ENCODE measurements around the gene CTNNA1. TPM values are rescaled to one million over a fixed set of nuclear protein-coding genes. Genes with fewer than 3 reads are reported as not detected.
A peak's percentile ranks its signal among the peaks of the same experiment; 100 is the strongest.
"Not testable (repeated sequence)": the region's sequence is repeated elsewhere in the genome, so short reads cannot be mapped to it uniquely, and the experiment has no call there.

CTNNA1 gene
- total RNA-seq, 2 donors from 2014 or later = 259 to 314 TPM

DNA sequence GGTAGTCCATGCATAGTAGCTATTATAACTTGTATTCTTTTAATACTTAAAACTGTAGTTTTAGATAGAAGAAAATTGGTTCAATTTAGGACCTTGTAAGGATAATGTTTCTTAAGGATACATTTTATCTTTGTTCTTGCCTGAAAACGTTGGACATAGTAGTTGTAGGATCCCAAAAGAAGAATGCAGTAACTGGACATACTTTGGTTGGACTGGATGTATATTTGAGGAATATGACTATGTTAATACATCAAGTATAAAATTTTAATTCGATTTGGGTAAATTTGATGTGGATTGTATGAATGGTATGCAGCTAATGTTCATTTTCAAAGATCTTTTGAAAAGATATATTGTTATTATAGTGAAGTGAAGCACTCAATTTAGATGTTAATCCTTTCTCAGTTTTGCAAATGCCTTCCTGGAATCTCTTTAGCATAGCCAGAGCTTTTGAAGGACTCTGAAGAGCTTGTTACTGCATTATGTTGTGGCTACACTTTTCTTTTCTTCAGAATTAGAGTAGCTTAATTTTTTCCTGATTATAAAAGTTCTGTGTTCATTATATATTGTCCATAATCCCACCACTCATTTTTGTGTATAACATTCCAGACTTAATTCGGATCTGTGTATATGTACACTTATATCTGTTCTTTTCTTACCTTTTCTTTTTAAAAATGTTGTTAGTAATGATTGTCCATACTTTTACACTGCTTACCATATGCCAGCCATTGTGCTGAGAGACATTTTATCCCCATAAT, 80.7 kb downstream of the CTNNA1 start:
- no peak for ATAC-seq
- intact Hi-C loops (cut with DNase I) = no loop called here
- no peak for DNase-seq

DNA sequence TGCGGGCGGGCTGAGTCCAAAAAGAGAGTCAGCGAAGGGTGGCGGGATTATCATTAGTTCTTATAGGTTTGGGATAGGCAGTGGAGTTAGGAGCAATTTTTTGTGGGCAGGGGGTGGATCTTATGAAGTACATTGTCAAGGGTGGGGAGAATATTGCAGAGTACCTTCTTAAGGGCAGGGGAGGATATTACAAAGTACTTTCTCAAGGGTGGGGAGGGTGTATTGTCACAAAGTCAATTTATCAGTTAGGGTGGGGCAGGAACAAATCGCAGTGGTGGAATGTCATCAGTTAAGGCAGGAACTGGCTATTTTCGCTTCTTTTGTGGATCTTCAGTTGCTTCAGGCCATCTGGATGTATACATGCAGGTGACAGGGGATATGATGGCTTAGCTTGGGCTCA, 81.6 kb downstream of the CTNNA1 start:
- ATAC-seq; DNase-seq; intact Hi-C loops (cut with DNase I): not testable (repeated sequence)

DNA sequence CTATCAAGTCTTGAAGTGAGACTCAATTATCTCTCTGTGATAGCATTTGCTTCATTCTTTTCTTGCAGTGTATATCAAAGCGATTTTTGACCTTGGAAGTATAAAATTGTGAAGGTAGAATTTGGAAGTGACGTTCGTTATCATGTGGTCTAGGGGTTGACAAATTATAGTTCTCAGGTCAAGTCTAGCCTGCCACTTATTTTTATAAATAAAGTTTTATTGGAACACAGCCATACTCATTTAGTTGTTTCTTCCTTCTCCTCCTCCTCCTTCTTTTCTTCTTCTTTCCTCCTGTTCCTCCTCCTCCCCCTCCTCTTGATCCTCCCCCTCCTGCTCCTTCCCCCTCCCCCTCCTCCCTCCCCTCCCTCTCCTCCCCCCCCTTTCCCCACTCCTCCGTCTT, 83.9 kb downstream of the CTNNA1 start:
- ATAC-seq = no peak
- no peak for DNase-seq
- intact Hi-C loops (cut with DNase I) = no loop called here

DNA sequence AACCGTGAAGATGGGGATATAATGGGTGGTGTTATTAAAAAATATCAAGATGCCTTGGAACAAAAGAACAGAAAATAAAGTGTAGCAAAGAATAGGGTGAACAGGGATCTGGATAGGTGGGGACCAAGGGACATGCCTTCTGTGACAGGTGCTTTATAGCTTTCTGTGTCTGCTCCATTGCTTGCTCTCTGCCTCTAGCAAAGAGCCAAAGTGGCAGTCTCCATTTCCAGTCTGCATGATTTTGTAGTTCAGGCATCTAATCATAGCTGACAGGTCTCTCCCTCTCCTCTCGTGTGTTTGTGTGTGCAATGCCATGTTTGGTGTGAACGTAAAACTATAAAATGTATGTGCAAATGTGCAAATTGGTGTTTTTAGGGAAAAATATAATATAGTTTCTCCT, 86.9 kb downstream of the CTNNA1 start:
- no peak for ATAC-seq
- intact Hi-C loops (cut with DNase I) = no loop called here
- no peak for DNase-seq

DNA sequence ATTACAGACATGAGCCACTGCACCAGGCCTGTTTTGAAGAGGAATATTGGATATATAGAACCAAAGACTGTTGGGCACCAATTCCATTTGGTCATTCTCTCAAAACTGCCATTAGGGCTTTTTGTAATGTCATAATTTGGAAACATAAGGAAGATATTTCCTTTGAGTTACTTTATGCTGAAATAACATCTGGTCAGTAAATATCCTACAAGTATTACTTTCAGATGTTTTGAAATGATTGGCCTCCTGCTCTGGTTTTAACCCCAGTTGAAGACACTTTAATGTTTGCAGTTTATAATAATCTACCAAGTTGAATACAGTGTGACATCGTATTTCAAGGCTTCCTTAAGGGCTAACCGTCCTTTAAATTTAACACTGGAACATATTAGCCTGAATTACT, 88.3 kb downstream of the CTNNA1 start:
- DNase-seq (no peak), ATAC-seq (no peak)
- intact Hi-C loops (cut with DNase I) = no loop called here

DNA sequence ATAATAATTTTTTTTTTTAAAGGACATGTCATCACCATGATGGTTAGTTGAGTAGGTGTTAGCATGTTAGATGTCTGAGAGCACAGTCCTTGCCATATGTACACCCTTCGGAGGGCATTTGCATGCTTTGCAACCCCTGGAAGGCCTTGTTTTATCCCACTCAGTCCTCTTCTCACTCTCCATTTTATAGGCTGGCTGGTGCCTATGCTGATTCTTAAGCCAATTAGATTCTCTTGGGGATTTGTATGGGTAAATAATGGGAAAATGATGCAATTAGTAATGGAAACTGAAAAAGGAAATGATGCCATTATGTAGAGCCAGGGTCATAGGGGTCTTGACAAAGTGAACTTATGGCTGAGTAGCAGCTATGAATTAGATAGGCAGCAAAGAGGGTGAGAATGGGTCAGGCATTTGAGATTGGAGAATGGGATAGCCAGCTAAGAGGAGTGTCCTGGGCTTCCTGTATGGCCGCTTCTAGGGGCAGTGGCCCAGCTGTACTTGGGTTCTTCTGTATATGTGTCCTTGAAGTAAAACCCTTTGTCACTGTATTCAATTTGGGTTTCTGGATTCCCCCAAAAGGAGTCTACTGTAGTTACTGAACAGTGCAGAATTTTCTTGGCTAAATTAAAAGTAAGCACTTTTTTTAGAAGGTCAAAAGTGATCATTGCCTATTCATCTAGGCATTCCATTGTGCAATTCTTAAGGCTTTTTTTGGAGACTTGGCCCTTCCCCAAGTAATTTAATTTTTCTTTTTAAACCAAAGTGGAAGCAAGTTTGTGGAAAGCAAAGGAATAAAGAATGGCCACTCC, 90.3 kb downstream of the CTNNA1 start:
- intact Hi-C loops (cut with DNase I) = no loop called here

DNA sequence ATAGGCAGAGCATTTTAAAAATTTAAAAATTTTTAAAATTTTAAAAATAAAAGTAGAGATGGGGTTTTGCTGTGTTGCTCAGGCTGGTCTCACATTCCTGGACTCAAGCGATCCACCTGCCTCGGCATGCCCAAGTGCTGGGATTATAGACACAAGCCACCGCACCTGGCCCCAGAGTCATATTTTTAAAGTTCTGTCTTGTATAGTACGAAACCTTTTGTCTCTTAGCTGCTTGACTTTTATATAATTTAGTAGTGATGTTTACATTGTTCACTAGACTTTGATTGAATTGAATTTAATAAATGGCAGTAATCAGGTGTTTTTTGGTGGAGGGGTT, 90.9 kb downstream of the CTNNA1 start:
- DNase-seq (no peak), ATAC-seq (no peak)
- intact Hi-C loops (cut with DNase I) = no loop called here

More for the DNA sequence above, 90.3 kb downstream of the CTNNA1 start:
- DNase-seq (no peak), ATAC-seq (peak in 1 of 2 donors; percentile 45)

DNA sequence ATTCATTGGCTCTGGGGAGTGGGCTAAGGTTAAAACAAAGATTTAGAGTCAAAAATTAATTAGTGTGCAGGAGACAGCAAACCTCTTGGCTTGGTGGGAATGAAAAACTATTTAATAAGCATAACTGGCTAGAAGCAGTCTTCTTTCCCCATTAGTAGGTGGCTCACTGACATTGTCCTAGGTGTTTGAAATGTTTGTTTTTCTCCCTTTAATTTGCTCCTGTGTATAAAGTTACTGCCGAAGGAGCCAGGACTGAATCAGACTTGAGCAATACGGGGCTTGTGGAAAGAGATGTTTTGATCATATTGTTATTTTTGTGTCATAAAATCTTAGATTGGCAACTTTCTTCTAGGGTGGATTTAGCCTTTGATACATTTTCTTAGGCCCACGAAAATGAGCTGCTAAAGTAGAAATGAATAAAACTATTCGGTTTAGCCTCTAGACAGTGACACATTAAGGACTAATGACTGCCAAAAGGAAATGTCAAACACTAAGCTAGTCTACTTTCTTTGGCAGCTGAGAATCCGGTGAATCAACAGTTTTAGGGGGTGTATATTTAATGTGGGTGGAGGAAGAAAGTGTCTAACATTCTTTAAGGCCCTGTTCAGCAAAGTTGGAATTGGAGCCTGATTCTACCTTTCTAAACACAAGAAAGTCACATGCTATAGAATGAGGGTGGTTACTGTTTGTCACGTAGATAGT, 91.7 kb downstream of the CTNNA1 start:
- DNase-seq (no peak), ATAC-seq (peak; percentile 60 to 90)
- intact Hi-C loops (cut with DNase I) = no loop called here

DNA sequence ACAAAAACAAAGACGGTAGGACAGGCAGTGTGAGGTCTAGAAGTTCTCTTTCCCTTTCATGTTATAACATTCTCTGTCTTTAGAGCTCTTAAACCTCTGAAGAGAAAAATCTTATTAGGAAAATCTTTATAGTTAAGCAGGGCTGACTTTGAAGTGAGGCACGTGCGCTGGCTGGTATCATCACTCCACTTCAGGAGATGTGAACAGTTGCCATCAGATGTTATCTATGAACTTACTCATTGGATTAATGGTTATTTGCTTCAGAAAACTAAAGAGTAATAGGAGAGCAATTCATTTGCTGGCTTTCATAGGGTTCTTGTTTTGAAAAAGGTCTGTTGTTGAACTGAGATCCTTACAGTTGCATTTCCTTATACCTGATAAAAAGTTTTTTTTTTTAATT, 96.2 kb downstream of the CTNNA1 start:
- intact Hi-C loops (cut with DNase I) = no loop called here
- ATAC-seq (peak in 1 of 2 donors; percentile 48), DNase-seq (no peak)

DNA sequence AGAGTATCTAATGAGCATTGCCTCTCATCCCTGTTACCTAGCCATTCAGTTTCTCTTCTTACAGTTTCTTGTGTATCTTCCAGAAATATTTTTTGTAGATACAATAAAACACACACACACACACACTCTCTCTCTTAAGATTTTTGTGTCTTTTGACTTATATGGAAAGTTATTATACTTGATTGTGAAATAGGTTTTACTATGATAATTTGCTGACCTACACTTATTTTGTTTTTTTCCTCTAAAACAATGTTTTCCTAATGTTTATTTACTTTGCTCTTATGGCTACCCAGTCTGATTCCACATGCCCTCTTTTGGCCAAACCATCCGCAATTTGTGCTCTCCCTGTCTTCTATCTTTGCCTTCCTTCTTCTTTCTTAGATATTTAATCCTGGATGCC, 96.7 kb downstream of the CTNNA1 start:
- intact Hi-C loops (cut with DNase I) = no loop called here
- no peak for DNase-seq
- ATAC-seq = no peak

DNA sequence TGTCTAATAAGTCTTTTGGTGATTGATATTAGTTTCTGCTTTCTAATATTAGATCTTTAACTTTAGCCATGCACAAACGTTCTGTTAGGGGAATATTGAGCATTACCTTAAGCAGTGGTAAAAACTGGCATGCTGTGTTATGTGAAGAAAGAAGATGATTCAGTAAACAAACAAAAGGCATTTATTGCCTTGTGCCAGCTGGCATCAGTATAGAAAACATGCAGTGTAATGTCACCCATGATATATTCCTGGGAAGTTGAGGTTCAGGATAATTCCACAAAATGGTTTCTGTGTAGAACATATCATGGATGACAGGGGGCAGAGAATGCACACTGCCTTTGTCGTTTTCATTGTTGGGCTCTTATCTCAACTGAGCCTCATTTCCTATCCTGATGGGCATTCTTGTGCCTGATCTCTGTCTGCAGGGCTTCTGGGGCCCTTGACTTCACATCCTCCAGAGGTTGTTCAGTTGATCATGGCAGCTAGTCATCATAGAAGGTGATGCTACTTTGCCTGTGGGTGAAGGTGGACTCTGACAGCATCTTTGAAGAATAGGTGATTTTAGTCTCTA, 97.7 kb downstream of the CTNNA1 start:
- intact Hi-C loops (cut with DNase I) = no loop called here
- ATAC-seq = no peak

DNA sequence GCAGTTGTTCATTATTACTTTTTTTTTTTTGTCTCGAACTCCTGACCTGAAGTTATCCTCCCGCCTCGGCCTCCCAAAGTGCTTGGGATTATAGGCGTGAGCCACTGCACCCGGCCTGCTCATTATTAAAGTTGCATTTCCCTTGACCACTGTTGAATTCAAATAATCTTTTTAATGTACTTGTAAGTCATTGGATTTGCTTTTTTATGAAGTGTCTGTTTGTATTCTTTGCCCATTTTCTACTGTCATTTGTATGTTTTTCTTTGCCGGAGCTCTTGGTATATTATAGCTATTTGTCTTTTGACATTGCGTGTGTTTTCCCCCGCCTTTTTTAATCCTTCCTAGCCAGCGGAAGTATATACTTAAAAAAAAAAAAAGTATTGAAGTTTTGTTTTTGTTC, 99.9 kb downstream of the CTNNA1 start:
- no peak for ATAC-seq
- intact Hi-C loops (cut with DNase I) = no loop called here
- no peak for DNase-seq

More for the DNA sequence above, 97.7 kb downstream of the CTNNA1 start:
- DNase-seq = no peak

DNA sequence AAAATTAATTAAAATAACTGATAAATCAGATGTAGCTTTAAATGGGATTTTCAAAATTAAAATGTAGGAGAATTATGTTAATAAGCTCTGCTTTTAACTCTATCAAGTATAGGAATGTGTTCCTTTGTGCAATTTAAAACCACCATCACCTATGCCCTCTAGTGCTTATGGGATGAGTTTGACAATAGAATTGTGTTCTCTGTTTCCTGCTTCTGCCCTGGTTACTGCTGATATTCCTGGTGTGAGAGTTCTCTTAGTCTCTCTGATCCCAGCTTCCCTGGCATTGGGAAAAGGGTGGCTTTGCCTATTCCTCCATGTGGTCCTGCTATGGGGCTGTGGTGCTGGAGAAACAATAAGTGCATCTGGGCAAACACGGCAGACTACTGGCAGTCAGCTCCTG, 113.8 kb downstream of the CTNNA1 start:
- ATAC-seq = no peak
- DNase-seq = no peak
- intact Hi-C loops (cut with DNase I) = no loop called here

DNA sequence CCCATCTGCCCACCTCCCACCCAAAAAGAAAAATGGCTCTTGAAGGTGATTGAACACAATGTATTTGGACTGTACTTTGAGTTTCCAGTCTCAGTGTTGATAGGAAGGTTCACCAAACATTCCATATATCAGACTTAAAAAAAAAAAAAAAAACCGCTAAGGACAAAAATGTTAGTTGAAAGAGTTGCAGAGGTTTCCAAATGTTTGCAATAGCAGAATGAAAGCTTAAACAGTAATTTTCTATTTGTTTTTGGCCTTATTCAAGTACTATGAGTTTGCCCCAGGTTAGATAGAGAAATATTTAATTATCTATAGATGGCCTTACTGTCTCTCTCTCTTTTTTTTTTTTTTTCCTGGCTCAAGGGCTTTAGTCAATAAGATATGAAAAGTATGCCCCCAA, 115.8 kb downstream of the CTNNA1 start:
- intact Hi-C loops (cut with DNase I) = no loop called here
- ATAC-seq (no peak), DNase-seq (no peak)

DNA sequence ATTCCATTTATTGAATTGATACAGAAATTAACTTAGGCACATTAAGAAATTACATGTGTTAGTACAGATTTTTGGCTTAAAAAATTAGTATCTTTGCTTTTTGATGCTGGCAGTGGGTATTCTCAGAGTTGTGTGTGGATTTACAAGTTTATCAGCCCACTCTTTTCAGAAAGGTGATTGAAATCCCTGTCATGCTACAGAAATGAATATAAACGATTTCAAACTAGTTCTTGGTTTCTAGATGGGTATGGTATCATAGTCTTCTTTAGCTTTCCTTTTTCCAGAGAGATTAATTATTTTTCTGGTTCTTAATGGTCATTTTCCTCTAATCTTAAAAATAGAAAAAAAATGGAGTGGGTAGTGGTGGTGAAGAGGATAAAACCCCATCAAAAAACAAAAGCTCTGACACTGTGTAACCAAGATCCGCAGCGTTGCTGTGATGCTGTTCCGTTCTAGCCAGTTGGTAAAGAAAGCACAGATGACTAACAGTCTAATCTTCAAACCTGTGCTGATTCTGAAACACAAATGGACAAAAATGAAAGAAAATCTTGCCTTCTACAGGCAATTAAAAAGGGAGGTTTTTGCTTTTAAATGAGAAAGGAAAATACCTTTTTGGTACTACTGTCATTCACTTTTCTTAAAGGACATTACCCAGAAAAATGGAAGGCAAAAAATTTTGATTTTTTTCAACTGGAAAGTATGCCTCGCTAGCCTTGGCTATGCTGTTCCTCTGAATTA, 116.7 kb downstream of the CTNNA1 start:
- peak in 1 of 2 donors; percentile 80 for ATAC-seq
- intact Hi-C loops (cut with DNase I) = no loop called here

DNA sequence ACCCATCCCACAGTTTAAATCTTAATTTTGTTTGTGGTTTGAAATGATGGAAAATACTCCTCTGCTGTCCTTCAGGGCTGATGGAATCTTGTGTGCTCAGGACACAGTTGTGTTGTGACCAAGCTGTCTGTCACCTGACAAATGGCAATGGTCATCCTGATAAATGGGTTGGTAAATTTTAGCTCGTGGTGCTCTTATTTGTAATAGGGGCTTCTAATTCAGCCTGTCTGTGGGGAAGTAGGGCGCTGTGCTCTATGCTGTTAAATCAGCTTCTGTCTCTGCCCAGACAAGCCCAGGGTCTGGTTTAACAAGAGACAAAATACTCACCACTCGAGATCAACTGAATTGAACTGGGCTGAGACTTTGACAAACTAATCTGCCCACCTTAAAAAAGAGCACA, 117.4 kb downstream of the CTNNA1 start:
- ATAC-seq = peak in 1 of 2 donors; percentile 12
- intact Hi-C loops (cut with DNase I) = no loop called here
- no peak for DNase-seq

More for the DNA sequence above, 116.7 kb downstream of the CTNNA1 start:
- DNase-seq = no peak

DNA sequence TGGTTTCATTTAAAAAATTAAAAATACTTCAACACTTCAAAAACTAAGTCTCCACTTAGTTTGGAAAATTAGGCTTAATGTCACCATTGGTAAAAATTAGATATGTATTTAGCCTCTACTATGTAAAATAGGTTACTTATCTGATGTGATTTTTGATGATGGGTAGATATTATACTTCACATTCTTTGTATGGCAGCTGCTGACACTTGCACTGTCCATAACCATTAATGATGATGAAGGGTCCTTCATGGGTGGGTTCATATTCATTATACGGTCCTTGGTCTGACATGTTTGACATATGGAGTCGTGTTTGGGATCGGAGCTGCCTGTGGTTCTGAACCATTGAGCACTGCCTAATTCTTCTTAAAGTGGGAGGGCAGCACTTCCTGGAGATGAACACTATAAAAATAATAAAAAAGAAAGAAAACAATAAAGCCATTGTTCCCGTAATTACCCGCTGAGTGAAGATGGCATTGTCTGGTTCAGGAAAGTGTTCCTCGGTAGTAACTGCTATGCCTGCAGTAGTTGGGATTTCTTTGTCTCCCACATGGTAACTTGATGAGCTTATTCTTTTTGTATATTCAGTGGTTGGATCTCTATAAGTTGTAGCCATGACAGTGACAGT, 119.7 kb downstream of the CTNNA1 start:
- intact Hi-C loops (cut with DNase I) = no loop called here
- ATAC-seq (no peak), DNase-seq (no peak)

DNA sequence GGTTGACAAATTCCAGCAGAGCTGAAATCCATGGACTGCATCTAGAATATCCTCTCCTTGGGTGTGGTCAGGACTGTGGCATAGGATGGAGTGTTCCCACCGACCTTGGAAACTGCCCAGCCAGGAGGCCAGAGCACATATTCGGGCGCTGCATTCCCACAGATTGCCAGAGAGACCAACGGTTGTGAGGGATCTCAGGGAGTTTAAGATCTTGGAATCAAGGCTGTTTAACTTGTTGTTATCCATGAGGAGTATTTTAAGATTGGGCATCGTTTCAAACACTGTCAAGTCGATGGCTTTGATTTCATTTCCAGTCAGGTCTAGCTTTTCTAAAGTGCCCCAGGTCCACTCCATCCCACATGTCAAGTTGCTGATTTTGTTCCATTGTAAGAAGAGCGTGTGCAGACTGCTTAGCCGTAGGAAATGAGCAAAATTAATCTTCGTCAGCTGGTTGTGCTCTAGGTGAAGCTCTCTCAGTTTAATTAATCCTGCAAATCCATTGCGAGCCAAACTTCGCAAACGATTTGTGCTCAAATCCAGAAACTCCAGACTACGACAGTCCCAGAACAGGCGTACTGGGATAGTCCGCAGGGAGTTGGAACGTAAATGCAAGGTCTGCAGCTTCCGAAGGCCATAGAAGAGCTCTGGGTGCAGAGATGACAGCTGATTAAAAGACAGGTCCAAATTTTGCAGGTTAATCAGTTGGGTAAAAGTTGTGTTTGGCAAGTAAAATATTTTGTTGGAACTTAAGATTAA, 120.4 kb downstream of the CTNNA1 start:
- no peak for DNase-seq
- ATAC-seq = no peak
- intact Hi-C loops (cut with DNase I) = no loop called here

All from left cardiac atrium (tissue), 4 donors.